GM21423 (cell line): ENCODE results near the gene PCID2.

Source experiments
- ATAC-seq: cut with Tn5 transposase; IDR thresholded peaks from one replicate; pipeline ENCODE4 v1.9.1; 2021; ENCODE audit warnings: mild to moderate bottlenecking, moderate library complexity; ENCODE audit not compliant: unreplicated experiment

The PCID2 gene

DNA sequence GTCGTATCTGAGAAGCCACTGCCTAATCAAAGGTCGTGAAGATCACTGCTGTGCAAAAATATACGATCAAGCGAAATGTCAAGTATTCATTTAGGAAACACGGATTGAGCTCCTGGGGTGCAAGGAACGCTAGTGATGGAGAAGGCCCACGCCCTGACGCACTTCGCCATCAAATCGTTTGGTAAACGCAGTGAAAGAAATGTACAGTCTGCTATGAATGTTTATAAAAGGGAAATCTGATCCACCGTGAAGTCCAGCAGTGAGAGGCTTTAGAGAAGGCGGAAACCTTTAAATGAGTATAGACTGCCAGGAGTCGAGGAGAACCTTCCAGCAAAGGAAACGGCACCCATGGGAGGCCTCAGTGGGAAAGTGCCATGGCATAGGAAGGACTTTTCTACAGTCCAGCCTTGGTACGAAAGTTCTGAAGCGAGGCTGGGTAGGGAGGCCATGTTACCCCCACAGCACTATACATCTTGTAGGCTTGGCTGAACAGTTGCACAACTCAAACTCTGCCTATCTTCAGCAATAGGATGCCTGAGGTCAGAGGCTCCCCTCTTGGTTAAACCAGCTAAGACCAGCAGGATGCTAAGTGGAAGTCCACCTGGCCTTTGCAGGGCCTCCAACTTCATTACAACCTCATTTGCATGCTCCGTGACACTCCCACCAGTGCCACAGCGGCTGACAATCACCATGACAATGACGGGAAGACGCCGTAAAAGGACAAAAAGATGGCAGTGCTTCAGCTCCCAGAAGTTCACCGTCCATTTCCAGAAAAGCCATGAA is 20.4 kb downstream of the PCID2 start:
- ATAC-seq = no peak

DNA sequence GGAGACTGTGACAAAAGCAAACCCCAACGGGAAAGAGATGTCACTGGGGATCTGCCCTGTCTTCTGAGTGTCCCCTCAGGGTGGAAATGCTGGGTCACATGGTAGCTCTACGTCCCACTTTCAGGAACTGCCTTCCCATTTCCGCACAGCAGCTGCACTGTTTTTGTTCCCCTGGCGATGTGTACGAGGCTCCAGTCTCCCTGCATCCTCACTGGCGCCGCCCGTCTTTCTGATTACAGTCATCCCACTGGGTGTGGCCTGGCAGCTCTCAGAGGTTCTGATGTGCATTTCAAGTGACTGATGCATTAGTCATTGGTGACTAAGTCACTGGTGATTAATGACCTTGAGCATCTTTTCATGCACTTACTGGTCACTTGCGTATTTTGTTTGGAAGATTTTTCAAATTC is 21.2 kb downstream of the PCID2 start:
- ATAC-seq = no peak

DNA sequence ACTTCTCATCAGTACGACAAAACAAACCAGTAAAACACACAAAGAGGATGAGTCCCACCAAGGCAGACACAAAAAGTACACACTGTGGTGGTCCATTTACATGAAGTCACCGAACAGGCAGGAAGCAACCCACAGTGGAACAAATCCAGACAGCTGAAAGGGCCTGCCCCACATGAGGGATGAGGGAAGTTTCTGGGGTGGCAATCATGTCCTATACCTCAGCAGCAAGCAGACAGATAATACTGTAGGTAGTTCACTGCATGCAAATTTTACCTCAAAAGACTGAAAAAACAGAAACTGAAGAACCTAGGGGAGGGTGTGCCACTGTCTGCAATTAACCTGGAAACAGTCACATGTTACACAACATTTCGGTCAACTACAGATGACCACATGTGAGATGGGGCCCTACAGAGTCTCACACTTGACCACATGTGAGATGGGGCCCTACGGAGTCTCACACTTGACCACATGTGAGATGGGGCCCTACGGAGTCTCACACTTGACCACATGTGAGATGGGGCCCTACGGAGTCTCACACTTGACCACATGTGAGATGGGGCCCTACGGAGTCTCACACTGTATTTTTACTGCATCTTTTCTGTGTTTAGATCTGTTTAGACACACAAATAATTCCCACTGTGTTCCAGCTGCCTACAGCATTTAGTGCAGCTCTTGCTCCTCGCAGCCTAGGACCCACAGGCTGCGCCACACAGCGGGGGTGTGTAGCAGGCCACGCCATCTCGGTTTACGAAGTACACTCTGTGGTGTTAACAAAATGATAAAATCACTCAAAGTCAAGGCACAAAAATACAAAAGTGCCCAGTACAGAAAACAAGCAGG is 22.2 kb downstream of the PCID2 start:
- ATAC-seq = peak; percentile 91

DNA sequence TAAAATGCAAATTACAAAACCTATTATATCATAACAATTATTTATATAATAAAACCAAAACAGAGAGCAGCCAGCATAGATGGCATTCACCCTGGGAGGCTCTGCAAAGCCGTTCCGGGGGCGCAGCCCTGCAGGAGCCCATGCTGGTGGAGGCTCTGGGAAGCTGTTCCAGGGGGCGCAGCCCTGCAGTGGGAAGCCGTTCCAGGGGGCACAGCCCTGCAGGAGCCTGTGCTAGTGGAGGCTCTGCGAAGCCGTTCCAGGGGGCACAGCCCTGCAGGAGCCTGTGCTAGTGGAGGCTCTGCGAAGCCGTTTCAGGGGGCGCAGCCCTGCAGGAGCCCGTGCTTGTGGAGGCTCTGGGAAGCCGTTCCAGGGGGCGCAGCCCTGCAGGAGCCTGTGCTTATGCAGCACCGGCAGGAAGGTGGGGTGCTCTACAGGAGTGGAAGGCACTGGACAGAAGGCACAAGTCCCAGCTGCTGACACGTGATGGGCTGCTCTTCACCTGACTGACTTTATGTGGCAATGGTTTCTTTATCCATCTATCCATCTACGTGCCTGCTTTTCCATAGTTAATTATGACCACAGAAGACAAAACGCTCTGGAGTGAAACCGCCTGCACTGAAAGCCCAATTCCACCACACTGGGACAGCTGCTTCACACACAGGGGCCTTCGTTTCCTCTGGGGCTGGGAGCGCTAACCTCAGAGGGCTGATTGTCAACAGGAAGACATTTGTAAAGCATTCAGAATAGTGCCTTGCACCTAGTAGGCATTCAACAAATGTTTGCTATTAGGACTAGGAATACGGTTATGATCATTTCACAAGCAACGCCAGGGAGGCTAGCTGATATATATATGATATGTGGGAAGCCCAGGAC is 23.7 kb downstream of the PCID2 start:
- no peak for ATAC-seq

DNA sequence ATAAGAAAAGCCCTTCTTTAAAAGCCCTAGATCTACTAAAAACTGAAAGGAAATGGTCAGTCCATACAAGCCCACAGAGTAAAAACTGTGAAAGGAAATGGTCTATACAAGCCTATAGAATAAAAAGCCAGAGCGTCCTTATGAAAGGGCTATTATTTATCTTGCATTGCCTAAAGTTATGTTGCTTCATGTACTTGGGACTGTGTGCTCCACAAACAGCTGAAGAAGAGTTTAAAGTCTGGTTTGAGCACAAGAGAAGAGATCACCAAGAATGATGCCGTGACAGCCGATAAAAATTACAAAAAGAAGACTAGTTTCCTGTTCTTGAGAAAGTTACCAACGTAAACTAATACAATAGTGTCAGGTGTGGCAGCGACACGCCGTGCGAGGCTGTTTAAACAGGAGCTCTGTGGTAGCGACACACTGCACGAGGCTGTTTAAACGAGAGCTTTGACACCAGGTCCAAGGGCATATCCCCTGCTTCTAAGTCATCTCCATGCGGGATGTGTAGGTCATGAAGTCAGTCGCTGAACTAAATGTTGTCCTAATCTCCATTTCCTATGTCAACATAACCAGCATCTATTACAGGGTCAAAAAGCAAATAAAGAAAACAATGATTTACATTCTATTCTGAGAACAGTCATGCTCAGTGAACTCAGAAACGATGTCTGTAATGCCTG is 24.9 kb downstream of the PCID2 start:
- no peak for ATAC-seq

DNA sequence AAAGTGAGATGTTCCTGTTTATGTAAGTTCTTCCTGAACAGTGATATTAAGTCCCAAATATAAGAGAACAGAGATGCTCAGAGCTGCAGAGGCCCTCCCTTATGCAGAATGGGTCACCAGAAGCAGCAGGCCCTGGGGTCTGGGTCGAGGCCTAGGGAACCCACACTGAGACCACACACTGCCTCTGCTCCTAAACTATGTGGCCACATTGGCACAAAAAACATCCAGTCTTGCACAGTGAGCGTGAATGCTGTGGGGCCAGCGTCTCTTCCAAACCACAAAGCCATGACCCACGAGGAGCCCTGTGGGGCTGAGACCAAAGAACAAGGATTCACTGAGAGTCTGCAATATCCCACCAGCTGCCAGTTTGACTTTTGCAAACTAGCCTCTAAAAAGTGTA is 26.4 kb downstream of the PCID2 start:
- ATAC-seq = no peak

DNA sequence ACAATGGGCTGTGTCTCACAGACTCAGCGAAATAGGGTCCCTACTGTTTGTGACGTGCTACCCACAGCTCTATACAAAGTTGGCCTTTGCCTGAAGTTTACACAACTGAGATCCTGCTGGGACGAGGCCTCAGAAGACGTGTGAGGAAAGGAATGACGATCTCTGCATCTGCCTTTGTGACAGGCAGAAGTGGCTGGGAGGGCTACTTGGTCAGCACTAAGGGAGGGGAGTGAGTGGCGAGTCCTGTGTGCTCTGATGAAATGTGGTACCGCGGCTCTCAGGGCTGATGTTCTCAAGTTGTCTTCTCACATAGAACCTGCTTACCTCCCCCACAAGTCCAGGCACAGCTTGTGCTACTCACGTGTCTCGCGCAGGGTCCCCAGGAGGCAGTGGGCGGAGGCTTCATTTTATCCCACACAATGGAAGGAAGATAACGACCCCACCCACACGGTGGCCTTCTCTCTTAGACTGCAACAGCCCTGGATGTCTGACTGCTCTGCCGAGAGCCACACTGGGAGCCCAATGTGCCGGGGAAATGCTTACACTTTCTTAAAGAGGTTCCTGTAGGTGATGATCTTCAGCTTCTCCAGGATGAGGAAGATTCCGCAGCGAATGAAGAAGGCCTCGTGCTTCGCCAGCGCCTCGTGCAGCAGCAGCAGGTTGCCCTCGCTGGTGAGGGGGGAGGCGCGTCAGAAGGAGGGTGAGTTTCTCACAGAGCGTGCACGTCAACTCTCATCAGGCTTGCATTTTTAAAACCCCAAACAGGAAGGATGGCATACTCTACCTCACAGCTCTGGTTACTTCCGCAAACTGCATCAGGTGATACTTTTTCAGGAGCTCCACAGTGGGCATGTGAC is 28.9 kb downstream of the PCID2 start:
- ATAC-seq = no peak

DNA sequence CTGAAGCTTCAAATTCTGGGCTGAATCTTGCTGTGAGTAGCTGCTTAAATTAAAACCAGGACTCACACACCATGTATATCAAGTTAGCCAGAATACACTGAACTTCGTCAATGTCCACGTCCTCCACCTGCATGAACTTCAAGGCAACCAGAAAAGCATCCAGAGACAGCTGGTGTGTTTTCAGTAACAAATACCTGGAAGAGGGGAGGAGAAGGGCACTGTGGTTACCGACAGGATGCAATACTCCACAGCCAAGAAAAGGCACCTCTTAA is 29.6 kb downstream of the PCID2 start:
- ATAC-seq = no peak

DNA sequence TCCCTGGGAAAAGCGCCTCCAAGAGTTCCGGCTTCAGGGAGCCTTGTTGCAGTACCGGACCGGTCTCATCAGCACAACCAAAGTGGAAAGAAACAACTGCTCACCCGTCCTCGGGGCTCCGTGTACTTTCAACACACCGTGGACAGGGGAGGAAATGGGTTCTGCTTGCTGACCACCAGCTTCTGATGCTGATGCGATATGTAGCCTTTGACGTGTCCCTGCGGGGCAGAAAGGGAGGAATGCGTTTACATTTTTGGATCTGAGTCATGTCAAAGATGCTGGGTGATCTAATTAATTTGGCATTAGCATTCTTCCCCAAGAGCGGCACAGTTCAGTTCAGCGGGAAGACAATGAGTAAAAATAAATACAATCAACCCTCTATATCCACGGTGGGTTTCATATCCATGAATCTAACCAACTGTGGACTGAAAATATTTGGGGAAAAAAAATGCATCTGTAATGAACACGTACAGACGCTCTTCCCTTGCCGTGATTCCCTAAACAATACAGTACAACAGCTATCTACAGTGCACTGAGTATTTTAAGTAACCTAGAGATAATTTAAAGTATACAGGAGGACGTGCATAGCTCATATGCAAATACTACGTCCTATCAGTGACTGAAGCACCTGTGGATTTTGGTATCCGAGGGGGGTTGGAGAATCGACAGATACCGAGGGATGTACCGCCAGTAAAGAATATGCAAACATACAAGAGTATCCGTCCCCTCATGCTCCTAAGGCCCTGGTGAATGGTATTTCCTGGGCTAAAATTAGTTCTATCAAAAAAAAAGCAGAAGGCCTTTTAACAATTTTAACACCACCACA is 30.2 kb downstream of the PCID2 start:
- ATAC-seq = no peak

DNA sequence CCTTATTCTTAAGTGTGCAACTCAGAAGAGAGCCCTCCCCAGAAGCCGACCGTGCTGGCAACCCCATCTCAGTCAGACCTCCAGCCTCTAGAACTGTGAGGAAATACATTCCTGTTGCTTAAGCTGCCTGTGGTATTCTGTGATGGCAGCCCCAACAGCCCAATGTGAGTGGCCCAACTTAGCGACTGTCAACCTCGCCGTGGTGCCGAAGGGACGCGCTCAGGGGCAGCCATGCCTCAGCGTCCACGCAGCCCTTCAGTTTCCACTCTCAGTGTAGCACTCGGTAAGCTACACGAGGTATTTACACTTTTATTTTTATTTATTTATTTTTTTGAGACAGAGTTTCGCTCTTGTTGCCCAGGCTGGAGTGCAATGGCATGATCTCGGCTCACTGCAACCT is 31.6 kb downstream of the PCID2 start:
- no peak for ATAC-seq

DNA sequence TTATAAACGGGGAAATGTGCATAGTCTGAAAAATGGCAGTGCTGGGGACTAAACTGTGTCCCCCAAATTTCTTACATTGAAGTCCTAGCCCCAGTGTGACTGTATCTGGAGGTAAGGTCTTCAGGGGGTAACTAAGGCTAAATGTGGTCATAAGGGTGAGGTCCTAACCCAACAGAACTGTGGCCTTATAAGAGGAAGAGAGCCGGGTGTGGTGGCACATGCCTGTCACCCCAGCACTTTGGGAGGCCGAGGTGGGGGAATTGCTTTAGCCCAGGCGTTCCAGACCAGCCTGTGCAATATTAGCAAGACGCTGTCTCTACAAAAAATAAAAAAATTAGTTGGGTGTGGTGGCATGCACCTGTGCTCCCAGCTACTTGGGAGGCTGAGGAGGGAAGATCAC is 32.2 kb downstream of the PCID2 start:
- no peak for ATAC-seq

DNA sequence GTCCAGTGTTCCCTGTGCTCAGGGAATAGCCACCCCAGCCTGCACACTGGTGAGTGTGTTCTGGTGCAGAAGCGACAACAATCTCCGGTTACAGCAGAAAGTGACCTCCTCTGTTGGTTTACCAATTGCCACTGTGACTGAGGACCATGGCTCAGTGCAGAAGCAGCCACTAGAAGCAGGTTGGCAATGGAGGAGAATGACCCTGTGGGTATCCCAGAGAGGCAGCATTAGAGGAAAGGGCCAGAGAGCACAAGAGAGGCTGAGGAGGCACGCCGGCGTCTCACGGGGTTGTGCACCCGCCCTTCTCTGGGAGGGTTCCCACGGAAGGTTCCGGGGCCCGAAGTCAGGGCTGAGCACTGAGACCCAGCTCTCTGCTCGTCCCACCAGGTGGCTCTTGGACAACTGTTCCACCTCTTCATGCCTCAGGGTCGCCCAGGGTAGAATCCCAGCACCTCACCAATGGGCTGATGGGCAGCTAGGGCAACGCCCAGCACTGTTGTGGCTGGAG is 36.0 kb downstream of the PCID2 start:
- no peak for ATAC-seq

DNA sequence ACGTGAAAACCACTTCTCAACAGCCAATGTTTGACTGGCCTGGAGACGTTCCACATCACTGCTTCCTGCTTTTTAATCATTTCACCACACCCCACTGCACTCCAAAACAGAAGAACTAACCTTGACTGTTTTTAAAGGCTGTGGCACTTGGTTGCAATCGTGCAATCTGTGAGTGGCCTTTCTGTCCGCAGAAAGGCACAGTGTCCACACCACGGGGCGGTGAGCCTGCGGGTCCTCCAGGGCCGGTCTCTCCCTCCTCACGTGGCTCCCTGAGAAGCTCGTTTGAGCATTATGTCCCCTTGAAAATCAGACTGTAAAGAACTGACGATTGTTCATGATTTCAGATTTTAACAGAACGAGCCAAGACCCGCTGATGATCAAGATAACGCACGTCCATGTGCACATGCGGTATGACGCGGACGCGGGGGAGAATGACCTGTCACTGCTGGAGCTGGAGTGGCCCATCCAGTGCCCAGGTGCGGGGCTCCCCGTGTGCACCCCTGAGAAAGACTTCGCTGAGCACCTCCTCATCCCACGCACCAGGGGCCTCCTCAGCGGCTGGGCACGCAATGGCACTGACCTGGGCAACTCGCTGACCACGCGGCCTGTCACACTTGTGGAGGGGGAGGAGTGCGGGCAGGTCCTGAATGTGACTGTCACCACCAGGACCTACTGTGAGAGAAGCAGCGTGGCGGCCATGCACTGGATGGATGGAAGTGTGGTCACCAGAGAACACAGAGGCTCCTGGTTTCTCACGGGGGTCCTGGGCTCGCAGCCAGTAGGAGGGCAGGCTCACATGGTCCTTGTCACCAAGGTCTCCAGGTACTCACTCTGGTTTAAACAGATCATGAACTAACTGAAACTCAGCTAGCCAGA is 37.0 kb downstream of the PCID2 start:
- ATAC-seq = no peak

DNA sequence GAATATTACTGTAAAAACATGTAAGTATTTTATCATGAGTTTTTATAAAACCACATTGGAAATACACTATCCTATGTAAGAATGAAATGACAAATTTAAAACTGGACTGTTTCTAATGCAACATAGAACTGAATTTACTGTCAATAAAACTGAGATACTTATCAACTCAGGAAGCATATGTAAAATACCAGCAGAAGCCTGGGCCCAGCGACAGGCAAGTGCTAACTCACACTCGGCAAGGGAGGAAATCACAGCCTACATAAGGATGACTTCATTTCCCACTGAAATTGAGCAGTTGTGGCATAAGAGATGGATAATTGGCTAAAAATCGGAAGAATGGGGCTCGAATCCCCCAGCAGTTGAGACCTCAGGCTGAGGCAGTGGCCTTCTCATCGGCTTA is 38.0 kb downstream of the PCID2 start:
- no peak for ATAC-seq

DNA sequence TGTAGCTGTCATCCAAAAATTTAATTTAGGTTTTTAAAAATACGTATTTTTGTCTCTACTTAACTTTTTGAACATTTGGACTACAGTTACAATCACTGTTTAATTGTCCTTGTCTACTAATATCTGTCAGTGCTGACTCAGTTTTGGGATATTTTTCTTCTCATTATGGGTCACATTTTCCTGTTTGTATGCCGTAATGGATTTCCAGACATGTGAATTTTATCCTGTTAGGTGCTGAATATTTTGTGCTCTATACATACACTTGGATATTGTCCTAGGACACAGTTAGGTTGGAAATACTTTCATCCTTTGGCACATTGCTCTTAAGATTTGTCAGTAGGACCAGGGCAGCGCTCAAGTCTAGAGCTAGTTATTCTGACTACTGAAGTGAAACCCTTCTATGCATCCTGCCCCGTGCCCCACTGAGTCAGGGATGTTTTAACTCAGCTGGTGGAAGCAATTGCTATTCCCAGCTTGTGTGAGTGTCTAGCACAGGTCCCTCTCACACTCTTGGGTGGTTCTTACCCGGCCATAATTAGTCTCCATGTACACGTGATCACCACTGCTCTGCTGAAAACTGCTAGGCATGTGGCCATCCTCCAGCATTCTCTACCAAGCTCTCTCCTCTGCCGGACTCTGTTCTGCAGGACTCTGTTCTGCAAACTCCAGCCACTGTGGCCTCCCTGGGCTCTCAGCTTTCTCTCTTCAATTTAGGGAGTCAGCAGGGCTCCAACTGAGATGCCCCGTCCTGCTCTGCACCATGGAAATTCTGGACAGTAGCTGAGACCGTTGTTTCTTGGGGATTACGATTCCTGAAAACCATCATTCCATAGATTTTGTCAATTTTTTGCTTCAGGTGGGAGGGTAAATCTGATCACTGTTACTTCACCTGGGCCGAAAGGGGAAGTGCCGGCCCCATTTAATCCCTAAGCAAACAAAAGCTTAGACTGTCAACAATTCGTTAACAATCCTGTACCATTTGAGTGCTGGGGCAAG is 38.9 kb downstream of the PCID2 start:
- ATAC-seq = no peak

DNA sequence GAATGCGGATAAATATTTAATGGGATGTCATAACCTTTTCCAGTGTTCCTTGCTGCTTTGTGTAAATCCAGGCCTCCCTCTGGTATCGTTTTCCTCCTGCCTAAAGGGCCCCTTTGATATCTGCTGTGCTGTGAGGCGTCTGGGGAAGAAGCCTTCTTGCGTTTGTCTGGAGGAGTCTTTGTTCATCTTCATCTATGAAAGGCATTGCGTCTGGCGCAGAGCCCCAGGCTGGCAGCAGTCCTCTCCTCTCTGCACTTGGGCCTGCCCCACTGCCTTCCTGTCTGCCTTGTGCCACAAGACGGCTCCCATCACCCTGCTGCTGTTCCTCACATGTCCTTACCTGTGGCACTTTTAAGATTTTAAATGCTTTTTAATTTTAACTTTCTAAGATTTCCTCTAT is 40.3 kb downstream of the PCID2 start:
- no peak for ATAC-seq

DNA sequence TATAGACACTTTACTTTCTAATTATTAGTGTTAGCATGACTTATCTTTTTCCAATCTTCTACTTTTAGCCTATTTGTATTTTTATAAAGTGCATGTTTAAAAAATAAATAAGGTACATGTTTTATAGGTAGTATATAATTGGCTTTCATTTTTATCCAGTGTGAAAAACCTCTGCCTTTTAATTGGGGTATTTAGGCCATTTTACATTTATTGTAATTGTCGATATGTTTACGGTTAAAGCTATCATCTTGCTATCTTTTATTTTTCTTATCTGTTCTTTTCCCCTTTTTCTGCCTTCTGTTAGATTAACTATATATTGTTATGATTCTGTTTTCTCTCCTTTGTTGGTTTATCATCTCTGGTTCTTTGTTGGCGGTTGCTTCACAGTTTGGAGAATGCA is 40.9 kb downstream of the PCID2 start:
- no peak for ATAC-seq
